ENCODE measurements around the gene CALML6.

CALML6 gene

DNA sequence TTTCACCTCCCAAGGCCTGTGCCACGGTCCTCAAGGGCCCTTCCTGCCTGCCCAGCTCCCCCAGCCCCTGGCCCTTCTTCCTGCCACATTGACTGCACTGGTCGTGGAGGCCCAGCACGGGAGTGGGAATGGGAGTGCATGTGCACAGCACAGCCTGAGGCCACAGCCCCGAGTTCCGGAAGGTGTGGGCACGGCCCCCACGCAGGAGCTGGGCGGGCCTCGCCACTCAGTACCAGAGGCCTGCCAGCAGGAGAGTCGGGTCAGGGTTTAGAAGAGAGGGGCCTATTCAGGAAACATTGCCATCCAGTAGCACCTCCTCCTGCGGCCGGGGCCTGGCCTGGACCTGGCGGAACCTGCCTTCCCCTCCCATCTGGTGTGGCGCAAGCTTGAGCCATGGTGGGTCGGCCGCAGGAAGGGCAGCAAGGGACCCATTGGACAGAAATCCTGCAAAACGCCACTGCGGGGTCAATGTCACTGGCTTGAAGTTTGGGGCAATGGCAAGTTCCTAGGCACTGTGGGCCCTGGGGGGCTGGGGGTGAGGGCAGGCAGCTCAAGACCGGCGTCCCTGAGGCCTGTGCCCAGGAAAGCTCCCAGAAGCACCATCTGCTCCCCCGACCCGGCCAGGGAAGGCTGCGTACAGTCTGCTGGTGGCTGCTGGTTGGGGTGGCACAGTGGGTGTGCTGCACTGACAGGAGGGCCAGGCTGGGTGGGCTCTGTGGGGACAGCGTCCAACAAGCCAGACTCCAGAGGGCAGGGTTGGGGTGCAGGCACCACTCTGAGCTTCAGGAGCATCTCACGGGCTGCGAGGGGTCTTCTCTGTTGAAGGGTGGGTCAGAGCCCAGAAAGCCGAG lies 5.8 kb downstream of the CALML6 start:
- H3K4me3 ChIP-seq (ENCODE audit: low read depth, low read length) = no peak overlapping the region
- DNase-seq (ENCODE audit: low read depth, low spot score) = no peak
- in situ Hi-C loops (cut with HindIII; ENCODE audit: low sequenced_read_pairs) = no loop called here
- no peak for TF ChIP-seq CTCF (IDR thresholded peaks at IDR 0.05; ENCODE audit: low read depth, low read length)

DNA sequence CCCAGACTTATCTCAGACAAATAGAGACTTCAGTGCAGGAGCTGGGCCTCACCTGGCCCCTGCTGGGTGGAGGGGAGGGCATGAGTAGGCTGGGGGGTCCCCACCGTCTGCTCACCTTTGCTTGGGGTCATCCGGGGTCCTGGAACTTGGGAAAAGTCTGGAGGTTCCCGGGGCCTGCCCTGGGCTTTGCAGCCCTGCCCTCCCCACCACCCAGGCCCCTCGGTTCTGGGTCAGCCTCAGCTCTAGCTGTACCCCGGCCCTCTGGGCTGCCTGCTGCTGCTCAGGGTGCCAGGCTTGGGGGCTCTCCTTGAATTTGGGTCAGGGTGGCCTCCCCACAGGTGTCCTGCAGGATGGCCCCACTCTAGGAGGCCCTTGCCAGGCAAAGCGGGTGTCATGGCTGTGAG lies 6.4 kb downstream of the CALML6 start:
- no peak overlapping the region for H3K4me3 ChIP-seq (ENCODE audit: low read depth, low read length)
- in situ Hi-C loops (cut with HindIII; ENCODE audit: low sequenced_read_pairs) = no loop called here
- no peak for DNase-seq (ENCODE audit: low read depth, low spot score)
- no peak for TF ChIP-seq CTCF (IDR thresholded peaks at IDR 0.05; ENCODE audit: low read depth, low read length)

DNA sequence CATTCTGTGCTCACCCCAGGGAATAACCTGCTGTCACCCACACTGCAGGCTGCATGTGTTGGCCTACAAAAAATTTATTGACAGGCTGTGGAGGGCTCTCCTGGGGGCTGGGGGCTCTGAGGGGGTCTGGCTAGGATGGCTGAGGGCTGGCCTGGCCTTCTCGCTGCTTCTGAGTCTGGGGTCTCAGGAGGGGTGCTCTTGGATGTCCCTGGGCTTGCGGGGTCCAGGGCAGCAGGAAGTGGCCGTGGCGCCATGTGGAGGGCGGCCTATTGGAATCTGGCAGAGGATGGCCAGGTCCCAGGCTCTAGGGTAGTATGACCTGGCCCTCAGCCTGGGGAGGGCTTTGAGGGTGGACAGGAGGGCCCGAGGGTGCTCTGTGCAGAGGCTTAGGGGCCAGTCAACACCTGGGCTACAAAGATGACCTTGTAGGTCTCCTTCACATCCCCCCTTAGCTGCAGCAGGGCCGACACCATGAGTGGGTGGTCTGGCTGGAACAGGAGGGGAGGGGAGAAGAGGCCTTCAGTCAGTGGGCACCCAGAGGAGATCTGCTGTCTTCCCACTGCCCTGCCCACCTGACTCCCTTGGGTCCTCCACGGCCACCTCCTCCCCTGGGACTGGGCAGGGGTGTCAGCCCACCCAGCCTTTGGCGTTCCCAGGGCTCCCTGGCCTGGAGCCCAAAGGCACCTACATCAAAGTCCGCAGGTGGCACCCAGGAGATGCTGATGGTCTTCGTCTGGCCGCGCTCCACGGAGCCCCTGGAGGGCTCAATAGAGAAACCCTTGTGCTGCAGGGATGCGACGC lies 7.0 kb downstream of the CALML6 start:
- TF ChIP-seq CTCF (IDR thresholded peaks at IDR 0.05; ENCODE audit: low read depth, low read length) = no peak
- in situ Hi-C loops (cut with HindIII; ENCODE audit: low sequenced_read_pairs) = no loop called here
- no peak overlapping the region for H3K4me3 ChIP-seq (ENCODE audit: low read depth, low read length)
- DNase-seq (ENCODE audit: low read depth, low spot score) = no peak

DNA sequence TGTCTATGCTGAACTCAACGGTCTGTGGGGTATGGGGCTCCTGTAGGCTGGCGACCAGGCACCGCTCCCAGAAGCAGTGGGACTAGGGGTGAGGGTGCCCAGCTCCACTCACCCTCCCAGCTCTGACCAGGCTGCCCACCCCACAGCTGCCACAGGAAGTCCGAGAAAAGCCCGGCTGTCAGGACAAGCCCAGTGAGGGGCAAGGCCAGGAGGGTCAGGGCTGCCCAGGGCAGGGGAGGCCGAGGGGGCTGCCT lies 7.6 kb downstream of the CALML6 start:
- DNase-seq (ENCODE audit: low read depth, low spot score) = no peak
- no peak for TF ChIP-seq CTCF (IDR thresholded peaks at IDR 0.05; ENCODE audit: low read depth, low read length)
- H3K4me3 ChIP-seq (ENCODE audit: low read depth, low read length) = no peak overlapping the region
- in situ Hi-C loops (cut with HindIII; ENCODE audit: low sequenced_read_pairs) = no loop called here

DNA sequence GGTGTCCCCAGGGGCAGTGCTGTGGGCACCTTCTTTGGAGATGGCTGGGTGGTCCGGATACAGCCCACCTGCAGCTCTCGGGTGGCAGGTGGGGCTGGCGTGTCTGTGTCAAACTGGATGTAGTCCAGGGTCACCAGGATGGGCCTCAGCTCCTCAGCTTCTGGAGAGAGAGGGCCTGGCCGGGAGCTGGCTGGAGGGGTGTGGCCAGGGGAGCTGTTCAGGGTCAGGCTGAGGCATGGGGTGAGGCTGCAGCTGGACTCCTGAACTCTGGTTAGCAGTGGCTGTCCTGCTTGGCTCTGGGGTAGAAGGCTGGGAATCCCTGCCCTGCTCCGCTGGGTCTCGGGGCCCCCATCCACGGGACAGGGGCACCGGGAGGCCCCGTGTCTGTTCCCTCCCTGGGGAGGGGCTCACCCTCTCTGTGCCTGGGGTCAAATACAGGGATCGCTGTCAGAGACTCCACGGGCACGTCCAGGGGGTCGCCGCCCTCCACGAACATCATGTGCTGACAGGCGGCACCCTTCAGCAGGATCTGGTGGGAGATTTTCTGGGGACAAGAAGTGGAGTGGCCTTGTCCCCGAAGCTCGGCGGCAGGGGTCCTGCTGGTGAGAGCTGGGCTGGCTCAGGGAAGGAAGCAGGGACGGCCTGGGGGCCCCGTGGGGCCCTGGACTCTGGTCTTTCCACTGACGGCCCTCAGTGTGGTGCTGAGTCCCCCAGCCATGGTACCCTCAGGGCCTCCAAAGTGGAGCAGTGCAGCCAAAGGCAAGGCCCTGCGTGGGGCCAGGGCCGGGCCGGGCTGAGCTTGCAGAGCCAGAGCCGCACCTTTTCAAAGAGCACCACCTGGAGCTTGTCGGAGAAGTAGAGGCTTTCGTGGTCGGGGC lies 8.1 kb downstream of the CALML6 start:
- in situ Hi-C loops (cut with HindIII; ENCODE audit: low sequenced_read_pairs) = no loop called here
- DNase-seq (ENCODE audit: low read depth, low spot score) = no peak
- H3K4me3 ChIP-seq (ENCODE audit: low read depth, low read length) = no peak overlapping the region
- TF ChIP-seq CTCF (IDR thresholded peaks at IDR 0.05; ENCODE audit: low read depth, low read length) = no peak

DNA sequence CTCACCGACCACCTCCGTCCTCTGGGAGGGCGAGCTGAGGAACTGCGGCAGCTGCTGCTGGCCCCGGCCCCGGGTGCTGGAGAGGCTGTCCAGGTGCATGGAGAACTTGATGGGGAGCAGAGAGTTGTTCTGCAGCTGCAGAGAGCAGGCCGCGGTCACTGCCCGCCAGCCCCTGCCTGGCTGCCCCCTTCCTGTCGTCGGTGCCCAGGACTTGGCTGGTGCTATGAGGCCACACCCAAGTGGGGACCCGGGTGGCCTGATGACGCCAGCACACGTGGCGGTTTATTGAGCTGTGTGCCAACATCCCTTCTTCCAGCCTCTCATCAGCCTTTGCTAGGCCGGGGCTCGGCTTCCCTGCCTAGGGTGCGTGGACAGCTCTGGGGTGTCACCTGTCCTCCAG lies 9.3 kb downstream of the CALML6 start:
- in situ Hi-C loops (cut with HindIII; ENCODE audit: low sequenced_read_pairs) = no loop called here
- DNase-seq (ENCODE audit: low read depth, low spot score) = no peak
- TF ChIP-seq CTCF (IDR thresholded peaks at IDR 0.05; ENCODE audit: low read depth, low read length) = no peak
- H3K4me3 ChIP-seq (ENCODE audit: low read depth, low read length) = no peak overlapping the region

Measured in astrocyte of the spinal cord (primary cell).